WTC11 (cell line): ENCODE data around the gene LENG8.

ENCODE experiments used
- CREB1 ChIP-seq: sonication (generic); formaldehyde crosslinking; IDR thresholded peaks from 2 replicates; pipeline ENCODE4 v1.8.0; 2023; ENCODE audit warnings: mild to moderate bottlenecking, missing genetic modification reagents
- ELF4 ChIP-seq: sonication (generic); formaldehyde crosslinking; IDR thresholded peaks from 2 replicates; pipeline ENCODE4 v1.8.1; 2022; ENCODE audit warnings: low read depth, mild to moderate bottlenecking, moderate library complexity, missing genetic modification reagents
- GRHL2 ChIP-seq: fragments of 250-450 bp; sonication (Bioruptor Pico); IDR thresholded peaks from 2 replicates; pipeline ENCODE4 v1.8.0; 2022; ENCODE audit warnings: mild to moderate bottlenecking, moderate library complexity; ENCODE audit not compliant: insufficient replicate concordance, severe bottlenecking
- PRRX2 ChIP-seq: fragments of 250-450 bp; sonication (Bioruptor Pico); IDR thresholded peaks from 2 replicates; pipeline ENCODE4 v1.8.0; 2021; ENCODE audit warnings: mild to moderate bottlenecking
- TP53 ChIP-seq: sonication (generic); formaldehyde crosslinking; IDR thresholded peaks from 2 replicates; pipeline ENCODE4 v1.8.1; 2023; ENCODE audit warnings: mild to moderate bottlenecking, missing genetic modification reagents
- ZNF121 ChIP-seq: sonication (generic); formaldehyde crosslinking; IDR thresholded peaks from 2 replicates; pipeline ENCODE4 v1.8.0; 2023; ENCODE audit warnings: missing genetic modification reagents
- ZNF263 ChIP-seq: sonication (generic); formaldehyde crosslinking; IDR thresholded peaks from 2 replicates; pipeline ENCODE4 v1.8.1; 2022; ENCODE audit warnings: low read depth, mild to moderate bottlenecking, moderate library complexity, missing genetic modification reagents
- ZNF423 ChIP-seq: fragments of 250-450 bp; sonication (Bioruptor Pico); IDR thresholded peaks from 2 replicates; pipeline ENCODE4 v2.1.2; 2022; ENCODE audit warnings: mild to moderate bottlenecking, moderate library complexity
- TF ChIP-seq, protein P1 (sequence below): fragments of 200-600 bp; IDR thresholded peaks from 2 replicates; pipeline ENCODE4 v1.8.0; 2022; ENCODE audit warnings: antibody characterized with exemption
- TF ChIP-seq, protein P2 (sequence below): sonication (generic); formaldehyde crosslinking; IDR thresholded peaks from 2 replicates; pipeline ENCODE4 v1.8.0; 2022; ENCODE audit warnings: mild to moderate bottlenecking, missing genetic modification reagents
- TF ChIP-seq, protein P3 (sequence below): sonication (generic); formaldehyde crosslinking; IDR thresholded peaks from 2 replicates; pipeline ENCODE4 v1.8.1; 2023; ENCODE audit warnings: mild to moderate bottlenecking, missing genetic modification reagents, moderate library complexity

DNA sequence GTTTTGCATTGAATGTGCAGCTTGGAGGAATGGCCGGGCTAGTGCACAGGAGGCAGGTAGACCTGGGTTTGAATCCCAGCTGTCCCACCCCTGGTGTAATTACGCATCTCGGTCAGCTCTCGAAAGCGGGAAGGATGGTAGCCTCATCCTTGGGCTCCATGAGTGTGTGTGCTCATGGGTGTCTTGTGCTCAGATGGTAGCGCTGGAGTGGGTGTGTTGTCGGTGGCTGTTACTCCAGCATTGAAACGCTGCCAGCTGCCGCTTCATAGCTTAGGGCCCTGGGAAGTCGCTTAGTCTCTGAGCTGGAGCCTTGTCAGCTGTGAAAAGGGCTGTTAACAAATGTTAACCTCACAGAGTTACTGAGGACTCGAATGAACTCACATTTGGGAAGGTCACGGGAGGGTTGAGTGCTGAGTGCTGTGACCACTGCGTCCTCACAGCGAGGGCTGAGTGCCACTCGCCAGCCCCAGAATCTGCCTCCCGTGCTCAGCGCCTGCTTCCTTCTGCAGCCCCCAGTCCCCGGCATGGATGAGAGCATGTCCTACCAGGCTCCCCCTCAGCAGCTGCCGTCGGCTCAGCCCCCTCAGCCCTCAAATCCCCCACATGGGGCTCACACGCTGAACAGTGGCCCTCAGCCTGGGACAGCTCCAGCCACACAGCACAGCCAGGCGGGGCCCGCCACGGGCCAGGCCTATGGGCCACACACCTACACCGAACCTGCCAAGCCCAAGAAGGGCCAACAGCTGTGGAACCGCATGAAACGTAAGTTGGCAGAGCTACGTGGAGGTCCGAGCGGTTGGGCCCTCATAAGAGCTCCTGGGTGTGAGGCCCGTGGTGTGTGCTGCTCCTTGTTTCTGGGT lies 5.2 kb downstream of the LENG8 start:
- TF ChIP-seq, protein P1, sequence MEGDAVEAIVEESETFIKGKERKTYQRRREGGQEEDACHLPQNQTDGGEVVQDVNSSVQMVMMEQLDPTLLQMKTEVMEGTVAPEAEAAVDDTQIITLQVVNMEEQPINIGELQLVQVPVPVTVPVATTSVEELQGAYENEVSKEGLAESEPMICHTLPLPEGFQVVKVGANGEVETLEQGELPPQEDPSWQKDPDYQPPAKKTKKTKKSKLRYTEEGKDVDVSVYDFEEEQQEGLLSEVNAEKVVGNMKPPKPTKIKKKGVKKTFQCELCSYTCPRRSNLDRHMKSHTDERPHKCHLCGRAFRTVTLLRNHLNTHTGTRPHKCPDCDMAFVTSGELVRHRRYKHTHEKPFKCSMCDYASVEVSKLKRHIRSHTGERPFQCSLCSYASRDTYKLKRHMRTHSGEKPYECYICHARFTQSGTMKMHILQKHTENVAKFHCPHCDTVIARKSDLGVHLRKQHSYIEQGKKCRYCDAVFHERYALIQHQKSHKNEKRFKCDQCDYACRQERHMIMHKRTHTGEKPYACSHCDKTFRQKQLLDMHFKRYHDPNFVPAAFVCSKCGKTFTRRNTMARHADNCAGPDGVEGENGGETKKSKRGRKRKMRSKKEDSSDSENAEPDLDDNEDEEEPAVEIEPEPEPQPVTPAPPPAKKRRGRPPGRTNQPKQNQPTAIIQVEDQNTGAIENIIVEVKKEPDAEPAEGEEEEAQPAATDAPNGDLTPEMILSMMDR = no peak
- TF ChIP-seq TP53 (CRISPR knock-in tag) = no peak
- TF ChIP-seq PRRX2 (CRISPR knock-in tag) = no peak
- TF ChIP-seq, protein P2, sequence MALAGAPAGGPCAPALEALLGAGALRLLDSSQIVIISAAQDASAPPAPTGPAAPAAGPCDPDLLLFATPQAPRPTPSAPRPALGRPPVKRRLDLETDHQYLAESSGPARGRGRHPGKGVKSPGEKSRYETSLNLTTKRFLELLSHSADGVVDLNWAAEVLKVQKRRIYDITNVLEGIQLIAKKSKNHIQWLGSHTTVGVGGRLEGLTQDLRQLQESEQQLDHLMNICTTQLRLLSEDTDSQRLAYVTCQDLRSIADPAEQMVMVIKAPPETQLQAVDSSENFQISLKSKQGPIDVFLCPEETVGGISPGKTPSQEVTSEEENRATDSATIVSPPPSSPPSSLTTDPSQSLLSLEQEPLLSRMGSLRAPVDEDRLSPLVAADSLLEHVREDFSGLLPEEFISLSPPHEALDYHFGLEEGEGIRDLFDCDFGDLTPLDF = no peak
- TF ChIP-seq, protein P3, sequence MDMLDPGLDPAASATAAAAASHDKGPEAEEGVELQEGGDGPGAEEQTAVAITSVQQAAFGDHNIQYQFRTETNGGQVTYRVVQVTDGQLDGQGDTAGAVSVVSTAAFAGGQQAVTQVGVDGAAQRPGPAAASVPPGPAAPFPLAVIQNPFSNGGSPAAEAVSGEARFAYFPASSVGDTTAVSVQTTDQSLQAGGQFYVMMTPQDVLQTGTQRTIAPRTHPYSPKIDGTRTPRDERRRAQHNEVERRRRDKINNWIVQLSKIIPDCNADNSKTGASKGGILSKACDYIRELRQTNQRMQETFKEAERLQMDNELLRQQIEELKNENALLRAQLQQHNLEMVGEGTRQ (CRISPR knock-in tag) = no peak
- TF ChIP-seq ZNF121 (CRISPR knock-in tag) = no peak
- no peak for TF ChIP-seq GRHL2 (CRISPR knock-in tag)
- TF ChIP-seq CREB1 (CRISPR knock-in tag) = no peak
- TF ChIP-seq ELF4 = no peak
- no peak for TF ChIP-seq ZNF263 (CRISPR knock-in tag)
- TF ChIP-seq ZNF423 (CRISPR knock-in tag) = no peak
